Activated CD8-positive, alpha-beta memory T cell treated with anti-CD3 and anti-CD28 coated beads for 36 hours (primary cell): ENCODE data around the gene CROCC2. TPM values are rescaled to one million over a fixed set of nuclear protein-coding genes. Genes with fewer than 3 reads are reported as not detected.

Source experiments
- CTCF ChIA-PET: fragments of 350-600 bp; sonication (Branson Sonifier 250); formaldehyde crosslinking; loops from one replicate; lab custom pipeline; 2021; ENCODE audit warnings: antibody characterized with exemption; lab: Charles Lee
- POLR2A ChIA-PET: fragments of 350-600 bp; sonication (Branson Sonifier 250); formaldehyde crosslinking; loops from one replicate; lab custom pipeline; 2021; ENCODE audit warnings: antibody characterized with exemption; lab: Charles Lee
- total RNA-seq, 2 experiments: library from RNA; stranded (reverse); gene quantifications; one replicate each; pipeline ENCODE4 v1.2.3, GENCODE V29; 2021

The CROCC2 gene
- total RNA-seq, 2 experiments from 2014 or later: not detected

GRCh38 chr2:240889601-240890560, 16.3 kb upstream of the CROCC2 start:
- CTCF ChIA-PET: no interaction called here
- POLR2A ChIA-PET: no interaction called here

DNA sequence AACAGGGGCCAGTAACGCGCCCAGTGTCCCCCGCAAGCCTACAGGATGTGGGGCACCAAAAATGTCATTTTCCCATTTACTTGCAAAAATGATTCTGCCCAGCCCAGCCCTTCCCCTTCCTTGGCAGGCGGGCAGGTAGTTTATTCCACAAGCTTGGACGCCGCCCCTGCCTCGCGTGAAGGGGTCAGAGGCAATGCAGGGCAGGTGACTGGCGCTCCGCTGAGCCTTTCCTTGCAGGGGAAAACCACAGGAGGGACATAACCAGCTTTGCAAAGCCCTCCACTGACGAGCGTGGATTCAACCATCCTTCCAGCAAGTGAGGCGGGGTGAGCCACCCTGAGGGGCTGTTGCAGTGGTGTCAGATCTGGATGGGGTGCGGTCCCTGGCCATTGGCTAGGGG, 15.4 kb upstream of the CROCC2 start:
- CTCF ChIA-PET: no interaction called here
- POLR2A ChIA-PET: no interaction called here

DNA sequence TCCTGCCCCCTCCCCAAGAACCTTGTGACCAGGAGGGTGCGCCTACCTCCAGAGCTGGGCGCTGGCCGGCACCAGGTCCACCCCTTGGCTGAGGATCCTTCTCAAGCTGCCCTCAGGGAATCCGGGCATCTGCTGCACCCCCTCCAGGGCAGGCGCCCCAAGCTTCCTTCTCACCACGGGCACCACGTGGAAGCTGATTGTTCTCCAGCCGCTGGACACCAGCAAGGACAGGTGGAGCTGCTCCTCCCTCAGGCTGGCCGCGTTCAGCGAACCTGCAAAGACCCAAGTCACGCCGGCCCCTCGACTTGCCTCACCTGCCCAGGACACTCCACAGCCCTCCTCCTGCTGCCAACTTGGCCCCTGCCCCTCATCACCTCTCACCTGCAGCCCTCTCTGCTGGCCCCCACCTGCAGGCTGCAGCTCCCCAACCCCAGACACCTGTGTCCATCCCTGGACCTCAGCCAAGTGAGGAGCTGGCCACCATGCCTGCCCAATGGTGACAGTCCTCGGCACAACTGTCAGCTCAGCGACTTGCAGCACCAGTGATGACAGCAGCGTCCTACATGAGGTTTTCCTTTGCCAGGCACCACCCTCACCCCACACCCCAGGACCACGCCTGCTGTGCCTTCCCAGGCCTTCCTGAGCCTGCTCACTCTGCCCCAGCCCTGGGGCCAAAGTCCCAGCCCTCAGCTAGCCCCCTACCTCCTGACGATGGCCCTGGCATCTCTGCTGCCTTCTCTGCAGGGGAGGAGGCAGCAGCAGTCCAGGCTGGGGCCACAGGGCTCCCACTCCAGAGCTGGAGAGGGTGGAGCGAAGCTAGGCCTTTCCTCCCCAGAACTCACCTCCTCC, 14.4 kb upstream of the CROCC2 start:
- CTCF ChIA-PET: no interaction called here

DNA sequence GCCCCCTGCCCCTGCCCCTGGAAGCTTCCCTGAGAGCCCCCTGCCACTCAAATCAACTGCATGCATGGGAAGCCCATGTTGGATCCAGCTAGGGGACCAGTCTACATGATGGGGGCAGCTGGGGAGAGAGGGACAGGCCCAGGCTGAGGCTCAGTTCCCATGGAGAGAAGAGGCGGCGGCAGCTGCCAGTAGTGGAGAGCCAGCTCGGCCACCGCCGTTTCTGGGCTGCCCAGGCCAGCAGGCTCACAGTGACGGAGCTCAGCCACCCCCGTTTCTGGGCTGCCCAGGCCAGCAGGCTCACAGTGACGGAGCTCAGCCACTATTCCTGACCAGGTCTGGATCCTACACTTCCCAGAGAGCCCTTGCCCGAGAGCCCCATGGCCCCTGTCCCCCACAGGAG, 13.8 kb upstream of the CROCC2 start:
- CTCF ChIA-PET: no interaction called here

More for the DNA sequence above, 14.4 kb upstream of the CROCC2 start:
- POLR2A ChIA-PET: no interaction called here

GRCh38 chr2:240892925-240893324, 13.2 kb upstream of the CROCC2 start:
- ChIA-PET POLR2A (no interaction called here), CTCF (no interaction called here)

More for the DNA sequence above, 13.8 kb upstream of the CROCC2 start:
- POLR2A ChIA-PET: no interaction called here

GRCh38 chr2:240893363-240893844, 12.7 kb upstream of the CROCC2 start:
- ChIA-PET CTCF (no interaction called here), POLR2A (no interaction called here)

- CTCF ChIA-PET: no interaction called here
Observed at GRCh38 chr2:240894006-240894405, 12.1 kb upstream of the CROCC2 start.

GRCh38 chr2:240894836-240895558, 11.1 kb upstream of the CROCC2 start:
- ChIA-PET CTCF (no interaction called here), POLR2A (no interaction called here)

More at GRCh38 chr2:240894006-240894405, 12.1 kb upstream of the CROCC2 start:
- POLR2A ChIA-PET: no interaction called here

- CTCF ChIA-PET: no interaction called here
- POLR2A ChIA-PET: no interaction called here
Observed at GRCh38 chr2:240895656-240896388, 10.3 kb upstream of the CROCC2 start, which contains the start of gene MAB21L4. TSS of gene MAB21L4 (minus strand) at chr2:240896156. CDS start at chr2:240895997, 159 bp downstream.

DNA sequence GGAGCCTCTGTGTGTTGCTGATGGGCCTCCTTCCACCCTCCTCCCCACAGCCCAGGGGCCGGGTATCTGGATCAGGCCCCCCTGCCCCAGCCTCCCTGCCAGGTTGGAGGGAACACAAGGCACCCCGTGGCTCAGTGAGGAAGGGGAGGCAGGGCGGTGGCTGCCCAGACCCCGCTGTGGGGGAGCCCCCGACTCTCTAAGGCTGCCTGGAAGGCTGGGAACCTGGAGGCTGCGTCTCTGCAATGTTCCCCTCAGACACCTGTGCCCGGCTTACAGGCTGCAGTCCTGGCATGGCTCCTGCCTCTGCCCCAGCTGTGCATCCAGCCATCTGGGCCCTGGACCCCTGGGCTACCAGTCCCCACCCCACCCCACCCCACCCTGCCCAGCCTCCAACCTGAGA, 9.7 kb upstream of the CROCC2 start:
- CTCF ChIA-PET: no interaction called here
- POLR2A ChIA-PET: no interaction called here

DNA sequence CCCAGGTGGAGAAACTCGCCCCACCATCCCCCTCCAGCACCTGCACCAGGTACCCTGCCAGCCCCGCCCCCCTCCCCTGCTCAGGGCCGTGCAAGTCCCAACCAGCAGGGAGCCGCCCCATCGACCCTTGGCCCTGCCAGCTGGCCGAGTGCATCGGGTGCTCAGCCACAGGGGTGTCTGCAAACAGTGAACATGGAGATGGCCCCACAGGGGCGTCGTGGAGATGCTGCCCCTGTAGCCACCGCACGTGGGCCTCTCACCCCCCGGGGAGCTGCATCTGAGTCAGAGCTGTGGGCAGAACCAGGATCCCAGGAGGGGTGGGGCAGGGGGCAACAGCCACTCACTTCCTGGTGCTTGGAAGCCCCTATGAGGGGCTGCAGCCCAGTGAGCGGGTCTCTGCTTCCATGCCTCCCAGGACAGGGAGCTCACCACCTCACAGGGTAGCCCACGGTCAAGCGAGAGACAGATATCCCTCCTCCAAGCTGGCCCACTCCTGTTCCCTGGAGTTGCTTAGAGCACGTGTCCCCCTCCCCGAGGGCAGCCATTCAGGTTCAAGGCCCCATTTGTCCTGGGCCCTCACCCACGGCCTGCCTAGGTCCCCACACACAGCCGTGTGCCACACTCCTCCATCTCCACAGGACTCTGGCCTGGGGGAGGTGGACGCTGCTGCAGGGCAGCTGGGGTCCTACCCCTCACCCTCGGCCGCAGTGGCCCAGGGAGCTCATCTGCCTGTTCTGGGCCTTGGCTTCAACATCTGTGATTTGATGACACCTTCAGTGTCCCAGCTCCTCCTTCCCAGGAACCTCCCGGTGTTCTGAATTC, 9.1 kb upstream of the CROCC2 start:
- CTCF ChIA-PET: interaction anchor here (0.8 kb wide), 1 partner anchor 17 kb away, joined by 3 read pairs; no protein-coding TSS in a partner anchor

GRCh38 chr2:240898108-240898730, 7.9 kb upstream of the CROCC2 start:
- ChIA-PET CTCF (interaction anchor here (0.8 kb wide), 1 partner anchor 16 kb away, joined by 3 read pairs; no protein-coding TSS in a partner anchor), POLR2A (no interaction called here)

More for the DNA sequence above, 9.1 kb upstream of the CROCC2 start:
- POLR2A ChIA-PET: no interaction called here

- ChIA-PET CTCF (no interaction called here), POLR2A (no interaction called here)
Observed at GRCh38 chr2:240898731-240899467, 7.2 kb upstream of the CROCC2 start.

GRCh38 chr2:240899468-240899865, 6.7 kb upstream of the CROCC2 start:
- ChIA-PET CTCF (no interaction called here), POLR2A (no interaction called here)

DNA sequence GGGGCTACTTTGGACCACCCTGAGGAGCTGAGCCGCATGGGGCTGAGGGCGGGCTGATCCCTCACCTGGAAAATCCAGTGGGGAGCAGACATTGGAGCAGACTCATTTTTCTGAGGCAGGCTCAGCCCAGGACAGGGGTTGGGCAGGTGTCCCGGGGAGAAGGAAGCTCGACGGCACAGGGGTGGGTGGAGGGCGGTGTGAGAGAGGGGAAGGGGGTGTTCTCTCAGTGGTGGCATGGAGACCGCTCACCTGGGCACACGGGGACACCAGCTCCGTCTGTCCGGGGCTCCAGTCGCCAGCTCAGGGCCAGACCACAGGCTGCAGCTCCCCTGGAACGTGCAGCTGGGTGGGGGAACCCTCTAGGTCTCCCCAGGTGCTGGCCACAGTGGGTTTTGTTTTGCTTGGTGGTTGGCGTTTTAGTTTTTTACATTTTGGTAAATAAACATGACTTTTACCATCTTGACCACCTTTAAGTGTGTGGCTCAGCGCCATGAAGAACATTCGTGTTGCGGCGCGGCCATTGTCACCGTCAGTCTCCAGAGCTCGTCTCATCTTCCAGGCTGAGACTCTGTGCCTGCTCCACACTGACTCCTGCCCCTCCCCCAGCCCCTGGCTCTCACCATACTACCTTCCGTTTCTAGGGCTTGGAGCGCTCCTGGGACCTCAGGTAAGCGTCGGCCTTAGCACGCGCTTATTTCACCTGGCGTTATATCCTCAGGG, 5.8 kb upstream of the CROCC2 start:
- ChIA-PET CTCF (no interaction called here), POLR2A (no interaction called here)
